ENCODE measurements around the gene DAPK2.

DNA sequence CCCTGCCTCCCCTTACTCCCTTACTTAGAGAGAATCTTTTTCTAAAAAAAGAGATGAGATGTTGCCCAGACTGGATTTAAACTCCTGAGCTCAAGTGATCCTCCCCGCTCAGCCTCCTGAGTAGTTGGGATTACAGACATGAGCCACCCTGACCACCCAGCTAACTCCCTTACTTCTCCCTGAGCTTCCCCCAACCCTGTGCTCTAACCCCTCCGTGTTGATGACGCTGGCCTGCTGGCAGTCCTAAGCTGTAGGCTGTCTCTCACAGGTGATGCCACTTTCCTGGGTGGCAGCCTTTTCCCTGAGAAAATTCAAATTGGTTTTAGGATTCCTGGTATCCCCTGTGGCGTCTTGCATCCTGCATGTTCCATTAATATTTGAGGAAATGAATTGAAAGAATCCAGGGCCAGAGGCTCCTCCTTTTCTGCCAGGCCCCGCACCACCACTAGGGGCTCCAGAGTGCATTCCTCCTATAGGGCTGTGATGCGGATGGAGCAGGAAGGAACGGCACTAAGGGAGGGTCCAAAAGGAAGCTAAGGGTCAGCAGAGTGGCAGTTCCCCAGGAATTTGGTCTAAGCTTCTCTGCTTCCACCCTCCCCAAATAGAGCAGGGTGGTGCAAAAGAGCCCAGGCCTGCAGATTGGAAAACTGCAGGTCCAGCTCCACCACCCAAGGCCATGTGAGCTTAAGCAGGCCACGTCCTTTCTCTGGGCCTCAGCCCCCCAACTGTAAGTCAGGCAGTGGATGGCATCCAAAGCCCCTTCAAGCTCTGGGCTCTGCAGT, 101.1 kb downstream of the DAPK2 start:
- TF ChIP-seq EZH2 (IDR thresholded peaks at IDR 0.05; ENCODE audit: low read length, missing control alignments) = no peak
- TF ChIP-seq, protein P1, sequence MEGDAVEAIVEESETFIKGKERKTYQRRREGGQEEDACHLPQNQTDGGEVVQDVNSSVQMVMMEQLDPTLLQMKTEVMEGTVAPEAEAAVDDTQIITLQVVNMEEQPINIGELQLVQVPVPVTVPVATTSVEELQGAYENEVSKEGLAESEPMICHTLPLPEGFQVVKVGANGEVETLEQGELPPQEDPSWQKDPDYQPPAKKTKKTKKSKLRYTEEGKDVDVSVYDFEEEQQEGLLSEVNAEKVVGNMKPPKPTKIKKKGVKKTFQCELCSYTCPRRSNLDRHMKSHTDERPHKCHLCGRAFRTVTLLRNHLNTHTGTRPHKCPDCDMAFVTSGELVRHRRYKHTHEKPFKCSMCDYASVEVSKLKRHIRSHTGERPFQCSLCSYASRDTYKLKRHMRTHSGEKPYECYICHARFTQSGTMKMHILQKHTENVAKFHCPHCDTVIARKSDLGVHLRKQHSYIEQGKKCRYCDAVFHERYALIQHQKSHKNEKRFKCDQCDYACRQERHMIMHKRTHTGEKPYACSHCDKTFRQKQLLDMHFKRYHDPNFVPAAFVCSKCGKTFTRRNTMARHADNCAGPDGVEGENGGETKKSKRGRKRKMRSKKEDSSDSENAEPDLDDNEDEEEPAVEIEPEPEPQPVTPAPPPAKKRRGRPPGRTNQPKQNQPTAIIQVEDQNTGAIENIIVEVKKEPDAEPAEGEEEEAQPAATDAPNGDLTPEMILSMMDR (conservative IDR thresholded peaks at IDR 0.05 in 1 of 2, IDR thresholded peaks at IDR 0.05 in 1 of 2; ENCODE audit: low read depth in 1 of 2, low read length in 2 of 2) = peak; percentile 86 to 97

All from fibroblast of lung (primary cell).